Heart left ventricle (tissue), 16 donors: ENCODE data around the gene REELD1. TPM values are rescaled to one million over a fixed set of nuclear protein-coding genes. Genes with fewer than 3 reads are reported as not detected.

Source experiments
- ATAC-seq, 4 donors: fragments of 200-7000 bp; cut with Tn5 transposase; one replicate each; pipeline ENCODE4 v1.9.1; 2020 to 2022; ENCODE audit warnings: moderate library complexity in 4 of 4, mild to moderate bottlenecking in 3 of 4, moderate number of reproducible peaks in 1 of 4
- DNase-seq, 5 donors: peaks; one replicate each; pipeline ENCODE4 v3.0.0-alpha.2; 2020
- H3K27ac ChIP-seq, 12 donors: fragments of 200-600 bp; sonication (generic) in 4 of 12; one replicate each; pipeline versions ENCODE4 v1.5.0 to v1.8.0; 2016 to 2022; ENCODE audit warnings: mild to moderate bottlenecking in 2 of 12
- H3K27me3 ChIP-seq, 9 donors: fragments of 200-600 bp; sonication (generic) in 2 of 9; one replicate each; pipeline versions ENCODE4 v1.5.1 to v1.8.0; 2016 to 2022; ENCODE audit warnings: mild to moderate bottlenecking in 3 of 9
- H3K36me3 ChIP-seq, 9 donors: fragments of 200-600 bp; sonication (generic) in 2 of 9; one replicate each; pipeline versions ENCODE4 v1.5.0 to v1.8.0; 2018 to 2022; ENCODE audit warnings: mild to moderate bottlenecking in 2 of 9
- H3K4me1 ChIP-seq, 12 donors: fragments of 200-600 bp; sonication (generic) in 4 of 12; one replicate each; pipeline versions ENCODE4 v1.5.0 to v1.8.0; 2016 to 2022; ENCODE audit warnings: mild to moderate bottlenecking in 3 of 12
- H3K4me3 ChIP-seq, 12 donors: fragments of 200-600 bp; sonication (generic) in 4 of 12; one replicate each; pipeline versions ENCODE4 v1.5.0 to v1.8.0; 2017 to 2022; ENCODE audit warnings: mild to moderate bottlenecking in 9 of 12, moderate library complexity in 4 of 12
- H3K9me3 ChIP-seq, 12 donors: fragments of 200-600 bp; sonication (generic) in 4 of 12; one replicate each; pipeline versions ENCODE4 v1.5.0 to v1.8.0; 2016 to 2022; ENCODE audit warnings: mild to moderate bottlenecking in 1 of 12
- CTCF ChIP-seq, 12 donors: fragments of 200-600 bp; sonication (generic) in 4 of 12; IDR thresholded peaks; one replicate each; pipeline versions ENCODE4 v1.5.0 to v1.8.0; 2018 to 2022; ENCODE audit warnings: antibody characterized with exemption in 12 of 12, mild to moderate bottlenecking in 5 of 12
- POLR2A ChIP-seq, 2 donors: fragments of 450-650 bp; IDR thresholded peaks; one replicate each; pipeline ENCODE4 v1.6.1; 2017; ENCODE audit warnings: antibody characterized with exemption in 2 of 2, mild to moderate bottlenecking in 2 of 2, moderate library complexity in 2 of 2
- WGBS, 4 donors: extraction: QIAGEN DNeasy Blood & Tissue Kit in 2 of 4; methylation state at CpG; one replicate each; pipeline versions ENCODE4 v1.1.5 to v1.1.7; 2013 to 2018; 5-methylcytosine and 5-hydroxymethylcytosine counted together
- intact Hi-C, 10 donors: fragments of 100-400 bp; cut with DNase I; formaldehyde crosslinking; loops; one replicate each; pipeline versions ENCODE4 v1.11.1 to v1.14.2; 2022
- polyA plus RNA-seq, 2 donors: library from polyadenylated mRNA; stranded (reverse); fragments of 200-250 nt; gene quantifications; one replicate each; pipeline ENCODE4 v1.2.3, GENCODE V29; 2013
- total RNA-seq, 9 donors: library from RNA; depleted of rRNA in 2 of 9; stranded (reverse); fragments of >200 nt in 2 of 9; fragmentation: NEBNext Ultra II Directional in 3 of 9; extraction: Animal tissue kit (Norgen Biotek cat#: 25700) in 3 of 9; gene quantifications; one replicate each; pipeline versions ENCODE4 v1.1.0 to v1.2.4, GENCODE V29; 2016 to 2023
- donor health status: ischemic (EF 13 %, LVEDD 7.1; RV severe dilation, severe dysfunction).
- donor health status: healthy with polysubstance abuse.
- donor health status: DM: no; HTN: yes; CAD: no.
- donor health status: DM: no; HTN: no; CAD: no.
- donor health status: ischemic (EF 25% LVEDD 6.9; RV normal size, moderate dysfunction).
- donor health status: ischemic (EF 25% LVEDD 5.7; RV mildly dilated, moderate dysfunction).
- donor health status: healthy.
- donor health status: DM: yes; HTN: yes; CAD: no.
- donor health status: ischemic (EF 35%, LVEDD 5.7; RV mildly dilated, moderate dysfunction).
- donor health status: nonischemic (EF 11% LVEDD 7.7; RV severe dilation, severe dysfunction).
- donor health status: DM: yes; HTN: yes; CAD: no.
- donor health status: PGD.
- donor health status: ischemic (EF 29% LVEDD 5.4; RV normal size, mild dysfunction).
- donor health status: nonischemic (EF 23%, LVEDD 6.1; RV moderate dilation, normal function).

Gene REELD1
- total and polyA plus RNA-seq, 11 donors, result 0.04 to 0.84 (median 0.21) TPM; not detected in 5

DNA sequence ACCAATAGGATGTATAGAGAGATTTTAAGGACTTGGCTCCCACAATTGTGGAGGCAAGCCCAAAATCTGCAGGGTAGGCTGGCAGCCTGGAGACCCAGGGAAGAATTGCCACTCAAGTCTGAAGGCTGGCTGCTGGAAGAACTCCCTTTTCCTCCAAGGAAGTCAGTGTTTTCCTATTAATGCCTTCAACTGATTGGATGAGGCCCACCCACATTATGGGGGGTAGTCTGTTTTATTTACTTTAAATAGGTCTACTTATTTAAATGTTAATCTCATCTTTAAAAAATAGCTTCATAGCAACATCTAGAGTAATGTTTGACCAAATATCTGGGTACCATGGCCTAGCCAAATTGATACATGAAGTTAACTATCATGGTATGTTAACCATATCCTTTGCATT, 20.1 kb upstream of the REELD1 start:
- Histone ChIP-seq H3K4me3 (no peak overlapping the region), H3K36me3 (peaks cover 0 to 39% (median 23%) of the 10 kb centered on the region in 9 donors), H3K27ac (no peak overlapping the region), H3K27me3 (no peaks in the 10 kb centered on the region), H3K4me1 (peaks cover 0 to 24% (median 12%) of the 10 kb centered on the region in 12 donors), H3K9me3 (peaks cover 0 to 1% (median 0%) of the 10 kb centered on the region in 12 donors)
- no peak for DNase-seq
- intact Hi-C loops, result loop anchor here in 2 of 10 donors (5.0 kb wide), 2 partner anchors 38 to 43 kb away; no protein-coding TSS in a partner anchor
- ATAC-seq, result no peak
- TF ChIP-seq POLR2A (IDR thresholded peaks at IDR 0.05), result no peak
- TF ChIP-seq CTCF (IDR thresholded peaks at IDR 0.05), result no peak

DNA sequence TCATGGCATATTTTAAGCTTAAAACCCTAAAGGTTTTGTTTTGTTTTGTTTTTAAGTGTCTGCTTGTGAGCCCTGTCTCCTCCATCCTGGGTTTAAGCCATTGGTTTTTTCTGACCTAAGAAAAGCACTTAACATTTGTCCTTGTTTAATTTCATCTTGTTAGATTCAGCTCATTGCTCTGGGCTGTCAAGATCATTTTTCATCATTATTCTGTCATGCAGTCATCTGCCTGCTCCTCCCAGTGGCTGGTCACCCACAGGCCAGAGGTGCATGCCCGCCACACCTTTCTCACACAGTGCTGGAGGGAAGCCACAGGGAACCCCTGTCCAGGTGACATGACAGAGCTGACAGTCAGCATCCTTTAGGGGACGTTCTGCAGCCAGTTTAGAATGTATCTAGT, 11.7 kb upstream of the REELD1 start:
- Histone ChIP-seq H3K27ac (no peak overlapping the region), H3K27me3 (no peaks in the 10 kb centered on the region), H3K36me3 (no peaks in the 10 kb centered on the region), H3K4me1 (no peaks in the 10 kb centered on the region), H3K4me3 (no peak overlapping the region), H3K9me3 (peaks cover 0 to 5% (median 0%) of the 10 kb centered on the region in 12 donors)
- 78 to 90% (median 79%) methylated on average over 2 of the region's 2 CpGs for WGBS, 4 donors
- intact Hi-C loops, result no loop called here
- DNase-seq (no peak), ATAC-seq (no peak)
- TF ChIP-seq CTCF (IDR thresholded peaks at IDR 0.05) (no peak), POLR2A (IDR thresholded peaks at IDR 0.05) (no peak)

DNA sequence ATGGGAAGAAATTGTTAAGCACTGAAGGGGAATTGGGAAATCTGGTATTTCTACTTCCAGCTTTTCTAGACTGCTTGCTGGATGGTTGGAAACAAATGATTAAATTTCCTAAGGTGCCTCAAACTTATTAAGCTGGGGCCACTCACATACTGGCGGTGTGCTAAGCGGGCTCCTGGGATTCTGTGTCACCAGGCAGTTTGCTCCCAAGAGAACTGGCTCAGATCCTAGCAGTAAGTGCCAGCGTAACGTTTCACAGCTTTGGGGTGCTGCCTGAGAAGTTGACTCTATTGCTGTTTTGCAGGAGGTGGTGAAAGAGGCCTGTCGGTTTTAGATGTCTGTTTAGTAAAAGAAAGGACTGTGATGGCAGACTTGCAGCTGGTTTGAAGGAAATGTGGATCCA, 6.9 kb upstream of the REELD1 start:
- Histone ChIP-seq H3K36me3 (no peaks in the 10 kb centered on the region), H3K4me1 (peaks cover 0 to 3% (median 0%) of the 10 kb centered on the region in 12 donors), H3K27me3 (peaks cover 0 to 3% (median 0%) of the 10 kb centered on the region in 9 donors), H3K9me3 (peaks cover 0 to 3% (median 0%) of the 10 kb centered on the region in 12 donors), H3K4me3 (no peak overlapping the region), H3K27ac (no peak overlapping the region)
- WGBS, 4 donors, result 50 to 72% (median 62%) methylated on average over 5 of the region's 5 CpGs
- intact Hi-C loops, result no loop called here
- ATAC-seq (no peak), DNase-seq (no peak)
- no peak for TF ChIP-seq CTCF (IDR thresholded peaks at IDR 0.05)
- TF ChIP-seq POLR2A (IDR thresholded peaks at IDR 0.05), result no peak

- 64 to 75% (median 66%) methylated on average over 2 of the region's 2 CpGs for WGBS, 4 donors
- Histone ChIP-seq H3K4me3 (no peak overlapping the region), H3K9me3 (no peaks in the 10 kb centered on the region), H3K27ac (no peak overlapping the region), H3K36me3 (no peaks in the 10 kb centered on the region), H3K4me1 (peaks cover 0 to 3% (median 0%) of the 10 kb centered on the region in 12 donors), H3K27me3 (peaks cover 0 to 3% (median 0%) of the 10 kb centered on the region in 9 donors)
- TF ChIP-seq CTCF (IDR thresholded peaks at IDR 0.05) (no peak), POLR2A (IDR thresholded peaks at IDR 0.05) (no peak)
- intact Hi-C loops, result no loop called here
- no peak for ATAC-seq
- DNase-seq, result no peak
Observed at GRCh38 chr4:146210890-146211289, 3.4 kb upstream of the REELD1 start.
